SW480 (cell line): ENCODE data around the gene OS9.

Source experiments
- DNase-seq: peaks from one replicate; pipeline ENCODE4 v3.0.0-alpha.2; 2016; ENCODE audit warnings: low spot score

OS9 gene

DNA sequence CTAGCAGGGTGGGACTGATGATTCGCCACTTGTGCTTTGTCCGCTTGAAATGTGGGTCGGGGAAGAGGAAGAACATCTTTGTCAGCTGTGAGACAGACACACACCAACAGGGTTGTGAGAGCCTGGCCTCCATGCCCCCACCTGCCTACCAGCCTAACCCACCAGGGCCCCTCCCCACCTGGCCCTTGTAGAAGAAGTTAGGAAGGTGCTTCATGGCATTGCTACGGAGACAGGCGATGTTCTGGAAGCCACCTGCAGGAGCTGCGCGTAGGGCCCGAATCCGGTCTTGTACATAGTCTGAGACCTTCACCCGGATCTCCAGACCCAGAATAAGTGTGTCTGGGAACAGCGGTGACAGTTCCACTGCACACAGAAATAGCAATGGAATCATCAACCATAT, 75.7 kb downstream of the OS9 start:
- no peak for DNase-seq

DNA sequence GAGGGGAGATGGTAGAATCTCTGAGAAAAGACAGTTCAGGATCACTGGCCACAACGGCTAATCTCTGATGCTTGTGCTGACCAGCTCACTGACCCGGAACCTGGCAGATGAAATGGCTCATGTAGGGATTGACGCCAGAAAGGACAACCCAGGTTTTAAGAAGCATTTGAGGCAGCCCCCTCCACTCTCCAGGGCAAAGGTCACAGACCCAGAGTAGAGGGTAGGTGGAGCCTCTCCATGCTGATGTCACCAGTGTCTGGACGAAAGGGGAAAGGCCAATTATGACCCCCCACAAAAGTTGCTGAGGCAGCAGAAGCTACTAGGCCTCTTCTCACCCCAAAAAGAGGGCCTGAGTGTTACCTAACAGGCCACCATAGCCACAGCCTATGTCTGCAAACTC, 76.8 kb downstream of the OS9 start:
- no peak for DNase-seq
